GM13977 (cell line): ENCODE results near the gene P4HB.

Experiments
- DNase-seq: peaks from one replicate; pipeline ENCODE4 v3.0.0; 2012; ENCODE audit warnings: low spot score
- CTCF ChIP-seq: IDR thresholded peaks from 2 replicates; pipeline ENCODE4 v1.5.1; 2012; ENCODE audit warnings: mild to moderate bottlenecking, control low read depth; ENCODE audit not compliant: insufficient read depth; ENCODE audit errors: extremely low read depth, missing control alignments
- in situ Hi-C: fragments of 300-500 bp; cut with MboI; formaldehyde crosslinking; loops from one replicate; pipeline ENCODE4 v1.12.0; 2022; ENCODE audit warnings: low sequenced_read_pairs, low pct_unique_long_range_greater_than_20kb, mixed read lengths, inconsistent platforms; ENCODE audit not compliant: unreplicated experiment

P4HB gene

GRCh38 chr17:81859906-81860755 is at the start of gene P4HB:
TSS of gene P4HB (minus strand) at chr17:81860535. CDS start at chr17:81860471, 64 bp downstream.
- in situ Hi-C loops: no loop called here
- TF ChIP-seq CTCF: no peak
- DNase-seq: peak; percentile 32

GRCh38 chr17:81909231-81909630 is 48.9 kb upstream of the P4HB start:
- TF ChIP-seq CTCF: no peak
- no peak for DNase-seq
- in situ Hi-C loops: no loop called here

- no peak for TF ChIP-seq CTCF
- DNase-seq: no peak
- in situ Hi-C loops: no loop called here
Measured at GRCh38 chr17:81908793-81909192, 48.5 kb upstream of the P4HB start.

GRCh38 chr17:81907219-81908145 is 47.1 kb upstream of the P4HB start:
- peak; percentile 8 for TF ChIP-seq CTCF
- no peak for DNase-seq
- in situ Hi-C loops: no loop called here

GRCh38 chr17:81906476-81907218 is 46.3 kb upstream of the P4HB start:
- in situ Hi-C loops: no loop called here
- no peak for TF ChIP-seq CTCF
- DNase-seq: no peak

- in situ Hi-C loops: no loop called here
- DNase-seq: no peak
Measured at GRCh38 chr17:81905993-81906392, 45.7 kb upstream of the P4HB start.

More at GRCh38 chr17:81905993-81906392, 45.7 kb upstream of the P4HB start:
- TF ChIP-seq CTCF: no peak
